Skeletal muscle tissue (tissue), 4 donors: ENCODE data around the gene TEKT3. TPM values are rescaled to one million over a fixed set of nuclear protein-coding genes. Genes with fewer than 3 reads are reported as not detected.

Experiments
- H3K27ac ChIP-seq: one replicate; pipeline ENCODE4 v1.7.0; 2013; ENCODE audit warnings: mild to moderate bottlenecking, low read depth, low read length, inconsistent platforms
- H3K27me3 ChIP-seq, 3 donors: one replicate each; pipeline ENCODE4 v1.7.0; 2013; ENCODE audit warnings: low read length in 3 of 3; ENCODE audit not compliant: control insufficient read depth in 3 of 3, insufficient read depth in 3 of 3
- H3K36me3 ChIP-seq, 3 donors: one replicate each; pipeline ENCODE4 v1.7.0; 2013; ENCODE audit warnings: low read length in 3 of 3; ENCODE audit not compliant: control insufficient read depth in 3 of 3, insufficient read depth in 3 of 3
- H3K4me1 ChIP-seq, 3 donors: one replicate each; pipeline ENCODE4 v1.7.0; 2013; ENCODE audit warnings: low read length in 3 of 3, mild to moderate bottlenecking in 3 of 3; ENCODE audit not compliant: control insufficient read depth in 3 of 3, insufficient read depth in 3 of 3
- H3K4me3 ChIP-seq, 3 donors: one replicate each; pipeline ENCODE4 v1.7.0; 2013; ENCODE audit warnings: low read length in 3 of 3
- H3K9ac ChIP-seq, 3 donors: one replicate each; pipeline ENCODE4 v1.7.0; 2013; ENCODE audit warnings: low read length in 3 of 3, mild to moderate bottlenecking in 3 of 3, moderate library complexity in 2 of 3, low read depth in 1 of 3
- H3K9me3 ChIP-seq, 3 donors: one replicate each; pipeline ENCODE4 v1.7.0; 2013; ENCODE audit warnings: low read length in 3 of 3; ENCODE audit not compliant: control insufficient read depth in 3 of 3
- total RNA-seq: library from RNA; depleted of rRNA; stranded (reverse); fragments of >200 nt; gene quantifications from one replicate; pipeline ENCODE4 v1.2.3, GENCODE V29; 2014
- donor health status: Osteomylitis.

TEKT3 gene
- total RNA-seq, 1 donor from 2014 or later: not detected

DNA sequence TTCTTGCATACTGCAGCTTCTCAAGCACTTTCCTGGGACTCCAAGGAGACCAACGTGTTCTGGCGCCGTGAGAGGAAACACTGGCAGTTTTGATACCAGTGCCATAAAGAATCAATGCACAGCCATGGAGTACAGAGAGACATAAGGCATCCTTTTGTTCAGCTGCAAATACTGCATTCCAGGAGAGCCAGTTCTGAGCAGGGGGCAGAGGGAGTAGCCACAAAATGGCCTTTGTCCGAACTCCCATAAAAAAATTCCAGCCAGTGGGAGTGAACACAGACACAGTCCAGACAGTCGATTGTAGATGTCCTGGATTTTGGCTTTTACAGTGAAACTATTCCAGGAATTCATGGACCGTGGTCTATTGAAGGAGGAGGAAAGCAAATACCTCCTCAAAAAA is 36.2 kb upstream of the TEKT3 start:
- H3K4me3 ChIP-seq: no peak overlapping the region
- H3K27ac ChIP-seq: no peak overlapping the region
- H3K36me3 ChIP-seq: no peaks in the 10 kb centered on the region
- no peaks in the 10 kb centered on the region for H3K4me1 ChIP-seq
- no peaks in the 10 kb centered on the region for H3K27me3 ChIP-seq
- H3K9me3 ChIP-seq: no peaks in the 10 kb centered on the region
- no peak overlapping the region for H3K9ac ChIP-seq

DNA sequence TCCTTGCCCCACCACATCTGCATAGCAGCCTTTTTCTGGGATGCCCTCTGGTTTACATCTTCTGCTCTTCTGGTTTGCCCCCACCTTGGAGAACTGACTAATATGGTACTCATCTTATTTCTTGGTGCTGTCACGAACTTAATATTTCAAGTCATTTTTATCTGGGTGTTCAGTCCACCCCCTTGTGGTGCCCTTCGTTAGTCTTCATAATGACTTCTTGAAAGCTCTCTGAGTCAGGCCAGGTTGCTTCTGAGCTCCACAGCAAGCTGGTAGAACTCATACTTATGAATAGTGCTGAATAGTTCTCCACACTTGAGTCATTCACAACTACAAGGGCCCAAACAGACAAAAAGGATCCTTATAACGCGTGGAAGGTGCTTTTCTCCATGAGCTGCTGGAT is 35.8 kb upstream of the TEKT3 start:
- Histone ChIP-seq H3K4me3 (no peak overlapping the region), H3K4me1 (no peaks in the 10 kb centered on the region), H3K27me3 (no peaks in the 10 kb centered on the region), H3K9me3 (no peaks in the 10 kb centered on the region), H3K9ac (no peak overlapping the region), H3K36me3 (no peaks in the 10 kb centered on the region), H3K27ac (no peak overlapping the region)

DNA sequence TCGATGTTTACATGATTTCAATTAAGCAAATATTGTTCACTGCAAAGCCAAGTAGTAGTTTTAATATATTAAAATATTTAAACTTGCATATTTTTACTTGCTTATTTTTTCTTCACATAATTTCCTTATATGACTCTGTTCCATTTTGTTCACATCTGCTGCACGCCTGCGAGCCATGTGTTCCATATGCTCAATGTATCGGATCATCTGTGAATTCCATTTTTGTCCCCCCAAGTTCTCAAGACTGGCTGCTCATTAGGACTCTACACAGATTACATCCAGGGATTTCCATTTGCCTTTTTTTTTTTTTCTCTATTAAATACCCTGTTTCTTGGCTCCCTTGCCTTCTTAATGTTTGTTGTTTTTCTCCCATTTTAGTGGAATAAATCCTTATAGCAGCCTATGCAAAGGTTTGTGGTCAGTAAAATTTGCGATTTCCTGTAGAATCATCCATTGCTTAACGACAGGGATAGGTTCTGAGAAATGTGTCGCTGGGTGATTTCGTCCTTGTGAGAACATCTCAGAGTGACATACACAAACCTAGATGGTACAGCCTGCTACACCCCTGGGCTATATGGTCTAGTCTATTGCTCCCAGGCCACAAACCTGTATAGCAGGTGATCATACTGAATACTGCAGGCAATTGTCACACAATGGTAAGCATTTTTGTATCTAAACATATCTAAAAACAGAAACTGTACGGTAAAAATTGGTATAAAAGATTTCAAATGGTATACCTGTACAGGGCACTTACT is 30.2 kb upstream of the TEKT3 start:
- H3K9me3 ChIP-seq: no peaks in the 10 kb centered on the region
- no peaks in the 10 kb centered on the region for H3K36me3 ChIP-seq
- H3K27me3 ChIP-seq: no peaks in the 10 kb centered on the region
- H3K27ac ChIP-seq: no peak overlapping the region
- H3K4me1 ChIP-seq: no peaks in the 10 kb centered on the region
- no peak overlapping the region for H3K4me3 ChIP-seq
- no peak overlapping the region for H3K9ac ChIP-seq

DNA sequence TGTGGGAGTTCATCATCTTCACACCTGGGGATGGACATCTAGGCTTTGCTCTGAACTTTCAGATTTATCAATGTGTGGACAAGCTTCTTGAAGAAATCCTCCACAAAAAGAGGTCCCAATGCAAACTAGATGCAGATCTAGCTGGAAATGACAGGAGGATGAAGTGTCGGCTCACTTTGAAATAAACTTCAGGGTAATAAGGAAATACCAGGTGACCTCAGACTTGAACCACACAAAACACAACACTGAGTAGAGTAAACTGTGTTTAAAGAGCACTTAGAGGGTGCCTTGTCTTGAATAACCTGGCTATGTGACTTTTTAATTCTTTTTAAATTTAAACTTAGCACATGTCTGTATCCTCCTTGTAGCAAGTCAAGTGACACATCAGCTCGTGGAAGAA is 27.2 kb upstream of the TEKT3 start:
- Histone ChIP-seq H3K9ac (no peak overlapping the region), H3K36me3 (no peaks in the 10 kb centered on the region), H3K27ac (no peak overlapping the region), H3K9me3 (no peaks in the 10 kb centered on the region), H3K4me3 (no peak overlapping the region), H3K27me3 (no peaks in the 10 kb centered on the region), H3K4me1 (no peaks in the 10 kb centered on the region)

DNA sequence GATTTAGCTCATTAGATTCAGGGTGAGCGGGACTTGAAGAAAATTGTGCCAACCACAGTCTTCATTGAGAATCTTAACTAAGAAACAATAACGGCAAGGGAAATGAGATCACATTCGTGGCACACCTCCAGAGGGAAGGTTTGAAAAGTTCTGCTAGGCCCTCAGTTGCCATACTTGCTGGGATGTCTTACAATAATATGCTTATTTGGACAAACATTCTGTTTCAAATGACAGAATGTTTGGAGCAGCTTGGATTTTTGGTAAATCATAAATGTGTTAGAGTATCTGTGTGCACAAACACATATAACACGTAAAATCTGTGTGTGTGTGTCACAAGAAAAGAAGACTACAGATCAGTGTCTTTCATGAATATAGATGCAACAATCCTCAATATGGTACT is 24.6 kb upstream of the TEKT3 start:
- no peaks in the 10 kb centered on the region for H3K27me3 ChIP-seq
- no peak overlapping the region for H3K27ac ChIP-seq
- no peaks in the 10 kb centered on the region for H3K9me3 ChIP-seq
- H3K4me1 ChIP-seq: no peaks in the 10 kb centered on the region
- no peak overlapping the region for H3K9ac ChIP-seq
- no peak overlapping the region for H3K4me3 ChIP-seq
- H3K36me3 ChIP-seq: no peaks in the 10 kb centered on the region

DNA sequence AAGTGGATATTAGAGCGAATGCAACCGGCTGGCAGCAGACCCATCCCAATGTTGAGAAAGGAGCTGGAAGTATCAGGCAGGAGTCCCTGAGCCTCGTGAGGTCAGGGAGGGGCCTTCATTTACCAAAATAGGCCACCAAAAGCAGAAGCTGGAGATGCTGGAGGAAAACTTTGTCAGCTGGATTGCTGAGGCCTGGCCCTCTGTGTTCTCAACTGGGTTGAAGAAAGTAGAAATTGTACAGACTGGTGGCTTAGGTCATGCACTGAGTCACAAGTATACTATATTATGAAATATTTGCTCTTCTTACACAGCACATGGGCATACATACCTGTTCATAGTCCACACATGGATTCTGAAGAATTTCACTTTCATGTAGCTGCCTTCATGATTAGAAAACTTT is 23.2 kb upstream of the TEKT3 start:
- Histone ChIP-seq H3K9ac (no peak overlapping the region), H3K27ac (no peak overlapping the region), H3K36me3 (no peaks in the 10 kb centered on the region)

DNA sequence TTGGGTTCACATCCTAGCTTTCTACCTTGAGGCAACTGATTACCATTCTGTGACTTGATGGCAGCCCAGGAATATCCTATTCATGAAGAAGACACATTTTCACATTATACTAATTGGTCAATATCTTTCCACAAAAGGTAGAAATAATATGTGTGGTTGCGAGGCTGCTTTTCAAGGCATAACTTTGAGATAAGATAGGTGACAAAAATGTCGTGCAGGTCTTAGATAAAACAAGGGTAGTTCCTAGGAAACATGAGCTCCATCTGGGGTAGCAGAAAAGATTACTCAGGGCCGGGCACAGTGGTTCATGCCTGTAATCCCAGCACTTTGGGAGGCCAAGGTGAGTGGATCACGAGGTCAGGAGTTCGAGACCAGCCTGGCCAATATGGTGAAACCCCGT is 22.3 kb upstream of the TEKT3 start:
- no peak overlapping the region for H3K4me3 ChIP-seq
- H3K36me3 ChIP-seq: no peaks in the 10 kb centered on the region
- H3K27ac ChIP-seq: no peak overlapping the region
- H3K4me1 ChIP-seq: no peaks in the 10 kb centered on the region
- no peaks in the 10 kb centered on the region for H3K27me3 ChIP-seq
- H3K9me3 ChIP-seq: no peaks in the 10 kb centered on the region
- H3K9ac ChIP-seq: no peak overlapping the region

More for the DNA sequence above, 23.2 kb upstream of the TEKT3 start:
- no peak overlapping the region for H3K4me3 ChIP-seq
- H3K27me3 ChIP-seq: no peaks in the 10 kb centered on the region
- H3K9me3 ChIP-seq: no peaks in the 10 kb centered on the region
- H3K4me1 ChIP-seq: no peaks in the 10 kb centered on the region

DNA sequence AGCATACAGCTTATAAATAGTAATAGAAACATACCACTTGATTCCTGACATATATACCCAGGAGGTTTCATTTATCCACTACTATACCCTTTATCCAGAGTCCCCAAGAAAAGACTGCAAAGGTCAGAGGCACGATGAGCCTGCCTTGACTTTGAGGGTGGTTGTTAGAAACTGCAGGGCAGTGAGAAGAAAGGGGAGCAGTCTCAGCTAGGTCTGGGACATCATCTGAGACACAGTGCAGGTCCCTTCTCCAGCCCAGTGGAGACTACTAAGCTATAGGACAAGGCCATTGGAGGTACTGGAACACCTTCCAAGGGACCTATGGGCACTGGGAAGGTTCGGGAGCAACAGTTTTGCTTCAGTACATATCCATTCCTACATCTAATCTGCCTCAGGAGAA is 20.2 kb upstream of the TEKT3 start:
- no peaks in the 10 kb centered on the region for H3K36me3 ChIP-seq
- no peaks in the 10 kb centered on the region for H3K27me3 ChIP-seq
- H3K9me3 ChIP-seq: no peaks in the 10 kb centered on the region
- H3K27ac ChIP-seq: no peak overlapping the region
- no peaks in the 10 kb centered on the region for H3K4me1 ChIP-seq
- no peak overlapping the region for H3K4me3 ChIP-seq
- no peak overlapping the region for H3K9ac ChIP-seq

DNA sequence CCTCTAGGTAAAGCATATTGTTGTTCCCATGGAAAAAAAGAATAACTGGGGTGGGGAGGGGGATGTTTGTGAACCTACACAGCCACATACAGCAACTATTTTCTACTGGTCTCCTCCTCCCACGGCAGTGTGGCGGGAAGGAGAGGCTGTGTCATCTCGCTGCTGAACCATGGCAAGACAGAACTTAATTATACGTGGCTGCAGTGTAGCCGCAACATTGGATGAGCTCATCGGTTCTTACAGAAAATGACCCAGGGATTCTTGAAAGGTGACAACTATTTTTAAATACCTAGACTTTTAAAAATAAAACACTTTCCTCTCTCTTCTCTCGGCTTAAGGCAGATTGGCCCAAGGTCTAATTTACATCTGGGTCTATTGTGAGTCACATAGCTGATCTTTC is 19.8 kb upstream of the TEKT3 start:
- Histone ChIP-seq H3K4me3 (no peak overlapping the region), H3K27ac (no peak overlapping the region), H3K9me3 (no peaks in the 10 kb centered on the region), H3K4me1 (no peaks in the 10 kb centered on the region), H3K36me3 (no peaks in the 10 kb centered on the region), H3K9ac (no peak overlapping the region), H3K27me3 (no peaks in the 10 kb centered on the region)

DNA sequence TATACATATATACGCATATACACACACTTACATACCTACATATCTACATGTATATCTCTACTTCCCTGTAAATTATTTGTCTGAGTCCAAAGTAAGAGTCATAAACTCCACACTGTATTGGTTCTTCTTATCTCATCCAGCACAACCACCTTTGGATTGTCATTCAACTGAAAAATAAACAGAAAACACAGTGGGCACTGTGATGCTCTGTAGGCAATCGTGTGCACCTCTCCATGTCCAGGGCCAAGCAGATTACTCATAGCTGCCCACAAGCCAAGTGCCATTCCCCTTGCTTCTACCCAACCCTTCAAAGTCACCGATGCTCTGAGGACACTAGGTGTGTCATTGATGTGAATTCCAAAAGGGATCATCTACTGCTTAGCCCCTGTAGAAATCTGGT is 12.9 kb upstream of the TEKT3 start:
- no peaks in the 10 kb centered on the region for H3K27me3 ChIP-seq
- H3K9me3 ChIP-seq: no peaks in the 10 kb centered on the region
- no peak overlapping the region for H3K4me3 ChIP-seq
- no peaks in the 10 kb centered on the region for H3K36me3 ChIP-seq
- H3K4me1 ChIP-seq: peaks cover 9 to 13% (median 13%) of the 10 kb centered on the region in 3 donors
- H3K9ac ChIP-seq: no peak overlapping the region
- H3K27ac ChIP-seq: no peak overlapping the region
